NOMO-1 treated with dmso at 0.1 percent for 144 hours (cell line): ENCODE measurements around the gene MOCS3.
A peak's percentile ranks its signal among the peaks of the same experiment; 100 is the strongest.
"Not testable (repeated sequence)": the region's sequence is repeated elsewhere in the genome, so short reads cannot be mapped to it uniquely, and the experiment has no call there.

Experiments
- DNase-seq: peaks from one replicate; lab custom pipeline; 2025; ENCODE audit not compliant: unreplicated experiment; lab: John Stamatoyannopoulos, UW

MOCS3 gene

GRCh38 chr20:50931306-50932015, 27.2 kb upstream of the MOCS3 start, which contains the start of gene ADNP:
Gene ADNP, minus strand, starts transcription at chr20:50931437. Its CDS starts 27,441 bp downstream, at chr20:50903996.
- DNase-seq = peak; percentile 83

GRCh38 chr20:50932016-50932485, 26.6 kb upstream of the MOCS3 start:
- DNase-seq = no peak

GRCh38 chr20:50932691-50933280, 25.8 kb upstream of the MOCS3 start:
- DNase-seq = no peak

- no peak for DNase-seq
Measured at GRCh38 chr20:50933589-50933988, 25.0 kb upstream of the MOCS3 start.

DNA sequence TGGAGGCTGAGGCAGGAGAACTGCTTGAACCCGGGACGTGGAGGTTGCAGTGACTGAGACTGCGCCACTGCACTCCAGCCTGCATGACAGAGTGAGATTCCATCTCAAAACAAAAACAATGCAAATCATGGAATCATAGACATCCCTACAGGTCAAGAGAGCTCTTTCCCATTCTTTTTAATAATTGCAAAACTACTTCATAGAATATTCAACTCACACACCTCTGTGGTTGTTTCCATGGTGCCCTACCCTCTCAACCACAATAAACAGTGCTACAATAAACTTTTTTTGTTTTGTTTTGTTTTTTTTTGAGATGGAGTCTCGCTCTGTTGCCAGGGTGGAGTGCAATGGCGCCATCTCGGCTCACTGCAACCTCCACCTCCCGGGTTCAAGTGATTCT, 15.5 kb upstream of the MOCS3 start:
- no peak for DNase-seq

DNA sequence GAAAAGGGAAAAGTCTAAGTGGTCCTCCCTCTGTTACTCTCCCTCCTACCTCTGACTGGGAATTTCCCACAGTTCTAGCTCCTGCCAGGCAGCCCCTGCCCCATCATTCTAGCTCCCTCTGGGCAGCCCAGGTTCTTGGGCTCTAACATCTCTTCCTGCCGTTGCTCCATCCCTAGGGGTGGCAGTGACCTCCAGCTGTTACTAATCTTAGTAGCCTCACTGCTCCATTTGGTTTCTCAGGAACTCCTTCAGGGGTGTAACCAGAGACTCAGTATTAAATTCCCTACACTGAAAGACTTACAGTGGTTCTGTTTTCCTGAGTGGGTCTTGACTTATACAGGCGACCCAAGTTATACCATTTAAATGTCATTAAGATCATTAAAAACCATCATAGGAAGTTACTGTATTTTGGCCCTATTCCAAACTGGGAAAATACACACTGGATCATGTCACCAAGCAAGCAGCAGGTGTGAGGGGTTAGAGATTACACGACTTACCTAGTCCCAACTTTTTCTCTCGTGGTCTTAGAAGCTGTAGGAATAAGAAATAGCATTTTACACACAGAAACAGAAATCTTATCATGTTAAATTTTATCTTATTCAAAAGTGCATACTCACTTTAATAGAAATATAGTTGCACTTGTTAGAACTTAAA, 10.4 kb upstream of the MOCS3 start:
- no peak for DNase-seq

GRCh38 chr20:50953196-50953595, 5.4 kb upstream of the MOCS3 start:
- no peak for DNase-seq

GRCh38 chr20:50953821-50954220, 4.8 kb upstream of the MOCS3 start:
- no peak for DNase-seq

- DNase-seq = no peak
Measured at GRCh38 chr20:50957276-50957675, 1.3 kb upstream of the MOCS3 start.

DNA sequence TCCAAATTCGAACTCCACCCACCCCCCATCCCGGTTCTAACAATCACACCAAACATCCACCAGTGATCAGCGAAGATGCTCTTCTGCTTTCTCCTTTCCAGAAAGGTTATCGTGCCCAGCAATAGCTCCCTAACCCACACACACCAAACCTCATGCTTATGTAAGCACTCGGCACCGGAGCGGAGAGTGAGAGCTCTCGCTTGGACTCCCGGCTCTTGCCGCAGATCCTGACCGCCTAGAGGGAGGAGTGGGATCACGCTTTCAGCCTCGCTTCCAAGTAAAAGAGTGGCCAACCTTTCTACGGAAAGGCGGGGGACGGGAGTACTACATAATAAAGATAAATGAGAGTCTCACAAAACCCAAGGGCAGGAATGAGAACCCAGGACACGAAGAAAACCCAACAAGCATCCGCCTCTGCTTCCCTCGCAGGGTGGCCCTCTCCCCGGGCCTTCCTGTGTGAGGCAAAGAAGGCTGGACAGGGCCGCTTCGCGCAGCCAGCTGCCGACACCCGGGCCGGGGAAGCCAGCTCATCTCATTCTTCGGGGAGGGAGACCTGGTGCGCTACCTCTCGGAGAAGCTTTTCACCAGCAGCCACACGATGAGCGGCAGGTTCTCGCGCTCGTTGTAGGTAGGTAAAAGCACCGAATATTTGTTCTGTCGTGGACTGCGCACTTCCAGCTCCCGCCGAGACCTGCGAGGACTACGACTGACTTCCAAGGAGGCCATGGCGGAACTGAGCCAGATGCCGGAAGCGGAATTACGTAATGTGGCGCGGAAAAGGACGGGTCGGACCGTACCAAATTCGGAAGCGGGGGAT, 612 bp upstream of the MOCS3 start, which contains the start of gene DPM1:
Gene DPM1 (minus strand): TSS at position 735 of the 817 bp plus-strand sequence. CDS start 9 bp downstream, at position 726.
- peak; percentile 90 for DNase-seq

- DNase-seq = no peak
Measured at GRCh38 chr20:50959543-50960126, 1.0 kb downstream of the MOCS3 start.

GRCh38 chr20:50967586-50967985, 9.0 kb downstream of the MOCS3 start:
- DNase-seq = no peak

- DNase-seq = no peak
Measured at GRCh38 chr20:50968289-50968688, 9.7 kb downstream of the MOCS3 start.

- no peak for DNase-seq
Measured at GRCh38 chr20:50969435-50969834, 10.8 kb downstream of the MOCS3 start.

GRCh38 chr20:50969912-50970311, 11.3 kb downstream of the MOCS3 start:
- DNase-seq = no peak

DNA sequence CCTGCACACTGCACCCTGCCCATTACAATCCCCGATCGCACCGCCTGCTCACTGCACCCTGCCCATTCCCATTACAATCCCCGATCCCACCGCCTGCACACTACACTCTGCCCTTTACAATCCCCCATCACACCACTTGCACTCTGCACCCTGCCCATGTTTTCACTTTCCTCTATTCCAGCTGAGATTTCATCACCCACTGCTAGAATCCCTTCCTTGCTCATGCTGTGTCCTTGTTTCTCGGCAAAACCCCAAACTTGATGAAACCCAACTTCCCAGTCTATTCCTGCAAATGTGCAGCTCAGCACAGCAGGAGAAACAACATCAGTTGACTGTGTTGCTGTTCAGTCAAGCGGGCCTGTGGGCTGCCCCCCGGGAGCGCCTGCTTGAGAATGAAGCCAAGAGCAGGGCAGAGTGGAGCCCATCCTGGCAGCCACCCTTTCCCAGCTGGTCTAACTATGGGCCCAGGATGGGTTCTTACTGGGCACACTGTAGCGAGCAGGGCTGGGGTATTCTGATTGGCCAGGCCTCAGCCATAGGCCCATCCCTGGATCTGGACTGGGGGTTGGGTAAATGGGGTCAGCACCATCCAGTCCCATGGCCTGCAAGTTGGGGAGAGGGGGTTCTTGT, 17.2 kb downstream of the MOCS3 start:
- DNase-seq = no peak

GRCh38 chr20:50977066-50978021, 18.7 kb downstream of the MOCS3 start:
- DNase-seq = no peak

DNA sequence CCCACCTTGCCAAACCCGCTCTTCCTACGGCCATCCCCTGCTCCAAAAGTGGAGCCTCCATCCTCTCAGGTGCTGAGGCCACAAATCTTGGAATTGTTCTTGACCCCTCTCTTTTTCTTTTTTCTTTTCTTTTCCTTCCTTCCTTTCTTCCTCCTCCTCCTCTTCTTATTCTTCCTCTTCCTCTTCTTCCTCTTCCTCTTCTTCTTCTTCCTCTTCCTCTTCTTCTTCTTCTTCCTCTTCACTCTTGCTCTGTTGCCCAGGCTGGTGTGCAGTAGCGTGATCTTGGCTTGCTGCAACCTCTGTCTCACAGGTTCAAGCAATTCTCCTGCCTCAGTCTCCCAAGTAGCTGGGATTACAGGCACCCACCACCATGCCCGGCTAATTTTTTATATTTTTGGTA, 19.9 kb downstream of the MOCS3 start:
- DNase-seq = not testable (repeated sequence)

GRCh38 chr20:50980071-50980681, 21.6 kb downstream of the MOCS3 start:
- DNase-seq = peak; percentile 57
